Activated naive CD8-positive, alpha-beta T cell treated with anti-CD3 and anti-CD28 coated beads, Interleukin-2, amount 50 U/mL, for 24 hours (primary cell): Measurements from ENCODE around the gene SSU72.
A peak's percentile ranks its signal among the peaks of the same experiment; 100 is the strongest.

Experiments
- ATAC-seq: fragments of 150-1000 bp; cut with Tn5 transposase; one replicate; pipeline ENCODE4 v1.10.0; 2021
- DNase-seq: peaks from one replicate; pipeline ENCODE4 v3.0.0; 2021
- H3K27ac Mint-ChIP-seq: one replicate; pipeline ENCODE4 v1.8.0; 2021; ENCODE audit warnings: mild to moderate bottlenecking, mixed read lengths
- H3K27me3 Mint-ChIP-seq: one replicate; pipeline ENCODE4 v1.8.0; 2021; ENCODE audit warnings: mixed read lengths
- H3K36me3 Mint-ChIP-seq: one replicate; pipeline ENCODE4 v1.8.0; 2021; ENCODE audit warnings: low read depth, mixed read lengths
- H3K4me1 Mint-ChIP-seq: one replicate; pipeline ENCODE4 v1.8.0; 2021; ENCODE audit warnings: mixed read lengths
- H3K4me3 Mint-ChIP-seq: one replicate; pipeline ENCODE4 v1.8.0; 2021; ENCODE audit warnings: mild to moderate bottlenecking, moderate library complexity, mixed read lengths
- H3K9me3 Mint-ChIP-seq: one replicate; pipeline ENCODE4 v1.8.0; 2021; ENCODE audit warnings: mixed read lengths

Gene SSU72

GRCh38 chr1:1616045-1616790 is 41.6 kb upstream of the SSU72 start:
- peaks cover 24% of the 10 kb centered on the region for H3K4me1 Mint-ChIP-seq
- peak; percentile 48 for DNase-seq
- H3K27me3 Mint-ChIP-seq: no peaks in the 10 kb centered on the region
- H3K27ac Mint-ChIP-seq: peak overlapping the region; percentile 82
- peak; percentile 9 for ATAC-seq
- H3K36me3 Mint-ChIP-seq: peaks cover 9% of the 10 kb centered on the region
- H3K4me3 Mint-ChIP-seq: peak overlapping the region; percentile 80
- no peaks in the 10 kb centered on the region for H3K9me3 Mint-ChIP-seq

- Mint-ChIP-seq H3K4me1 (peaks cover 24% of the 10 kb centered on the region), H3K27ac (peak within 1 kb of the TSS; percentile 93), H3K4me3 (peak within 1 kb of the TSS; percentile 93), H3K27me3 (no peaks in the 10 kb centered on the region), H3K36me3 (peaks cover 9% of the 10 kb centered on the region), H3K9me3 (no peaks in the 10 kb centered on the region)
- ATAC-seq: peak; percentile 89
- DNase-seq: peak; percentile 98
Measured at GRCh38 chr1:1615256-1616044, 40.8 kb upstream of the SSU72 start, which contains the start of gene MIB2. TSS of gene MIB2 (plus strand) at chr1:1615500. CDS start at chr1:1623453, 7,953 bp downstream.

- no peaks in the 10 kb centered on the region for H3K27me3 Mint-ChIP-seq
- no peaks in the 10 kb centered on the region for H3K9me3 Mint-ChIP-seq
- peaks cover 24% of the 10 kb centered on the region for H3K4me1 Mint-ChIP-seq
- peak overlapping the region; percentile 93 for H3K4me3 Mint-ChIP-seq
- peak overlapping the region; percentile 93 for H3K27ac Mint-ChIP-seq
- no peak for ATAC-seq
- no peak for DNase-seq
- peaks cover 9% of the 10 kb centered on the region for H3K36me3 Mint-ChIP-seq
Measured at GRCh38 chr1:1614954-1615255, 40.2 kb upstream of the SSU72 start.

- DNase-seq (peak; percentile 60), ATAC-seq (peak; percentile 7)
- H3K4me1 Mint-ChIP-seq: peaks cover 24% of the 10 kb centered on the region
Measured at GRCh38 chr1:1614204-1614953, 39.7 kb upstream of the SSU72 start.

GRCh38 chr1:1613509-1614082 is 38.9 kb upstream of the SSU72 start:
- peaks cover 24% of the 10 kb centered on the region for H3K4me1 Mint-ChIP-seq
- H3K9me3 Mint-ChIP-seq: no peaks in the 10 kb centered on the region
- ATAC-seq (no peak), DNase-seq (no peak)
- peaks cover 9% of the 10 kb centered on the region for H3K36me3 Mint-ChIP-seq
- no peaks in the 10 kb centered on the region for H3K27me3 Mint-ChIP-seq
- H3K27ac Mint-ChIP-seq: peak overlapping the region; percentile 93
- peak overlapping the region; percentile 93 for H3K4me3 Mint-ChIP-seq

More at GRCh38 chr1:1614204-1614953, 39.7 kb upstream of the SSU72 start:
- Mint-ChIP-seq H3K4me3 (peak overlapping the region; percentile 93), H3K36me3 (peaks cover 9% of the 10 kb centered on the region), H3K27ac (peak overlapping the region; percentile 93), H3K9me3 (no peaks in the 10 kb centered on the region), H3K27me3 (no peaks in the 10 kb centered on the region)

GRCh38 chr1:1612104-1612400 is 37.4 kb upstream of the SSU72 start:
- no peaks in the 10 kb centered on the region for H3K27me3 Mint-ChIP-seq
- H3K4me3 Mint-ChIP-seq: no peak overlapping the region
- no peak overlapping the region for H3K27ac Mint-ChIP-seq
- no peaks in the 10 kb centered on the region for H3K9me3 Mint-ChIP-seq
- ATAC-seq (no peak), DNase-seq (no peak)
- H3K4me1 Mint-ChIP-seq: peaks cover 26% of the 10 kb centered on the region
- H3K36me3 Mint-ChIP-seq: peaks cover 5% of the 10 kb centered on the region

- peaks cover 28% of the 10 kb centered on the region for H3K4me1 Mint-ChIP-seq
- H3K27ac Mint-ChIP-seq: no peak overlapping the region
- DNase-seq: no peak
- H3K4me3 Mint-ChIP-seq: no peak overlapping the region
- ATAC-seq: no peak
- no peaks in the 10 kb centered on the region for H3K9me3 Mint-ChIP-seq
- no peaks in the 10 kb centered on the region for H3K27me3 Mint-ChIP-seq
- H3K36me3 Mint-ChIP-seq: peaks cover 5% of the 10 kb centered on the region
Measured at GRCh38 chr1:1610796-1611195, 36.1 kb upstream of the SSU72 start.

- ATAC-seq: no peak
- Mint-ChIP-seq H3K4me1 (peaks cover 26% of the 10 kb centered on the region), H3K27ac (no peak overlapping the region), H3K27me3 (no peaks in the 10 kb centered on the region), H3K4me3 (no peak overlapping the region), H3K36me3 (peaks cover 5% of the 10 kb centered on the region), H3K9me3 (no peaks in the 10 kb centered on the region)
- no peak for DNase-seq
Measured at GRCh38 chr1:1609822-1610485, 35.3 kb upstream of the SSU72 start.

- H3K36me3 Mint-ChIP-seq: no peaks in the 10 kb centered on the region
- no peak overlapping the region for H3K4me3 Mint-ChIP-seq
- H3K9me3 Mint-ChIP-seq: no peaks in the 10 kb centered on the region
- no peak overlapping the region for H3K27ac Mint-ChIP-seq
- ATAC-seq (no peak), DNase-seq (no peak)
- no peaks in the 10 kb centered on the region for H3K27me3 Mint-ChIP-seq
- peaks cover 12% of the 10 kb centered on the region for H3K4me1 Mint-ChIP-seq
Measured at GRCh38 chr1:1606232-1606631, 31.6 kb upstream of the SSU72 start.

- no peaks in the 10 kb centered on the region for H3K36me3 Mint-ChIP-seq
- peaks cover 12% of the 10 kb centered on the region for H3K4me1 Mint-ChIP-seq
- ATAC-seq: no peak
- no peak overlapping the region for H3K27ac Mint-ChIP-seq
- DNase-seq: no peak
- no peaks in the 10 kb centered on the region for H3K27me3 Mint-ChIP-seq
- no peaks in the 10 kb centered on the region for H3K9me3 Mint-ChIP-seq
- H3K4me3 Mint-ChIP-seq: no peak overlapping the region
Measured at GRCh38 chr1:1605724-1606123, 31.1 kb upstream of the SSU72 start.

GRCh38 chr1:1605034-1605591 is 30.4 kb upstream of the SSU72 start:
- no peak overlapping the region for H3K27ac Mint-ChIP-seq
- DNase-seq: no peak
- H3K27me3 Mint-ChIP-seq: no peaks in the 10 kb centered on the region
- H3K36me3 Mint-ChIP-seq: no peaks in the 10 kb centered on the region
- H3K4me1 Mint-ChIP-seq: peaks cover 12% of the 10 kb centered on the region
- no peaks in the 10 kb centered on the region for H3K9me3 Mint-ChIP-seq
- no peak overlapping the region for H3K4me3 Mint-ChIP-seq
- ATAC-seq: no peak

GRCh38 chr1:1604374-1605033 is 29.8 kb upstream of the SSU72 start:
- no peaks in the 10 kb centered on the region for H3K27me3 Mint-ChIP-seq
- H3K9me3 Mint-ChIP-seq: no peaks in the 10 kb centered on the region
- ATAC-seq (no peak), DNase-seq (no peak)
- H3K4me3 Mint-ChIP-seq: no peak overlapping the region
- H3K36me3 Mint-ChIP-seq: no peaks in the 10 kb centered on the region
- H3K27ac Mint-ChIP-seq: no peak overlapping the region
- peaks cover 12% of the 10 kb centered on the region for H3K4me1 Mint-ChIP-seq

GRCh38 chr1:1603671-1604373 is 29.2 kb upstream of the SSU72 start:
- Mint-ChIP-seq H3K9me3 (no peaks in the 10 kb centered on the region), H3K36me3 (no peaks in the 10 kb centered on the region)

More at GRCh38 chr1:1603671-1604373, 29.2 kb upstream of the SSU72 start:
- Mint-ChIP-seq H3K4me3 (no peak overlapping the region), H3K27me3 (peaks cover 3% of the 10 kb centered on the region), H3K4me1 (peaks cover 15% of the 10 kb centered on the region), H3K27ac (no peak overlapping the region)
- ATAC-seq: no peak
- no peak for DNase-seq
